ENCODE results near the gene TRIM24. TPM values are rescaled to one million over a fixed set of nuclear protein-coding genes. Genes with fewer than 3 reads are reported as not detected.

TRIM24 gene
- total and polyA plus RNA-seq, 9 donors = 17.0 to 55.6 (median 32.7) TPM

- intact Hi-C loops (cut with DNase I) = loop anchor here in 1 of 4 donors (10.0 kb wide), 1 partner anchor 266 kb away; no protein-coding TSS in a partner anchor
- Histone ChIP-seq H3K27me3 (no peaks in the 10 kb centered on the region), H3K4me3 (no peak overlapping the region), H3K27ac (no peak overlapping the region), H3K9me3 (no peaks in the 10 kb centered on the region), H3K4me1 (ENCODE audit: insufficient read depth) (peaks cover 15% of the 10 kb centered on the region), H3K36me3 (no peaks in the 10 kb centered on the region)
- TF ChIP-seq EP300 (IDR thresholded peaks at IDR 0.05) (no peak), POLR2A (IDR thresholded peaks at IDR 0.05) (no peak)
- TF ChIP-seq, protein P1, sequence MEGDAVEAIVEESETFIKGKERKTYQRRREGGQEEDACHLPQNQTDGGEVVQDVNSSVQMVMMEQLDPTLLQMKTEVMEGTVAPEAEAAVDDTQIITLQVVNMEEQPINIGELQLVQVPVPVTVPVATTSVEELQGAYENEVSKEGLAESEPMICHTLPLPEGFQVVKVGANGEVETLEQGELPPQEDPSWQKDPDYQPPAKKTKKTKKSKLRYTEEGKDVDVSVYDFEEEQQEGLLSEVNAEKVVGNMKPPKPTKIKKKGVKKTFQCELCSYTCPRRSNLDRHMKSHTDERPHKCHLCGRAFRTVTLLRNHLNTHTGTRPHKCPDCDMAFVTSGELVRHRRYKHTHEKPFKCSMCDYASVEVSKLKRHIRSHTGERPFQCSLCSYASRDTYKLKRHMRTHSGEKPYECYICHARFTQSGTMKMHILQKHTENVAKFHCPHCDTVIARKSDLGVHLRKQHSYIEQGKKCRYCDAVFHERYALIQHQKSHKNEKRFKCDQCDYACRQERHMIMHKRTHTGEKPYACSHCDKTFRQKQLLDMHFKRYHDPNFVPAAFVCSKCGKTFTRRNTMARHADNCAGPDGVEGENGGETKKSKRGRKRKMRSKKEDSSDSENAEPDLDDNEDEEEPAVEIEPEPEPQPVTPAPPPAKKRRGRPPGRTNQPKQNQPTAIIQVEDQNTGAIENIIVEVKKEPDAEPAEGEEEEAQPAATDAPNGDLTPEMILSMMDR (IDR thresholded peaks at IDR 0.05) = no peak
- peak; percentile 37 to 62 (median 47) for DNase-seq
- WGBS, 3 donors = 63 to 73% (median 65%) methylated on average over 5 of the region's 5 CpGs
Observed at GRCh38 chr7:138468244-138469123, 8.4 kb downstream of the TRIM24 start.

- Histone ChIP-seq H3K4me3 (no peak overlapping the region), H3K4me1 (ENCODE audit: insufficient read depth) (peaks cover 18% of the 10 kb centered on the region), H3K36me3 (no peaks in the 10 kb centered on the region), H3K27ac (no peak overlapping the region), H3K9me3 (no peaks in the 10 kb centered on the region), H3K27me3 (no peaks in the 10 kb centered on the region)
- DNase-seq = no peak
- WGBS, 3 donors = 92 to 95% (median 93%) methylated on average over 5 of the region's 5 CpGs
- TF ChIP-seq EP300 (IDR thresholded peaks at IDR 0.05) (no peak), POLR2A (IDR thresholded peaks at IDR 0.05) (no peak)
- TF ChIP-seq, protein P1 (IDR thresholded peaks at IDR 0.05) = no peak
- intact Hi-C loops (cut with DNase I) = no loop called here
Observed at GRCh38 chr7:138470391-138471157, 10.5 kb downstream of the TRIM24 start.

- TF ChIP-seq POLR2A (IDR thresholded peaks at IDR 0.05) (no peak), EP300 (IDR thresholded peaks at IDR 0.05) (no peak)
- TF ChIP-seq, protein P1 (IDR thresholded peaks at IDR 0.05) = no peak
- DNase-seq = no peak
- peaks cover 21% of the 10 kb centered on the region for H3K4me1 ChIP-seq (ENCODE audit: insufficient read depth)
- no peaks in the 10 kb centered on the region for H3K27me3 ChIP-seq
- intact Hi-C loops (cut with DNase I) = no loop called here
- H3K4me3 ChIP-seq = no peak overlapping the region
- H3K36me3 ChIP-seq = no peaks in the 10 kb centered on the region
- H3K27ac ChIP-seq = no peak overlapping the region
- WGBS, 3 donors = 91 to 96% (median 93%) methylated on average over 7 of the region's 7 CpGs
- H3K9me3 ChIP-seq = no peaks in the 10 kb centered on the region
Observed at GRCh38 chr7:138472292-138473079, 12.4 kb downstream of the TRIM24 start.

GRCh38 chr7:138475377-138475776 is 15.3 kb downstream of the TRIM24 start:
- H3K4me3 ChIP-seq = no peak overlapping the region
- no peaks in the 10 kb centered on the region for H3K36me3 ChIP-seq
- peaks cover 18% of the 10 kb centered on the region for H3K4me1 ChIP-seq (ENCODE audit: insufficient read depth)
- TF ChIP-seq EP300 (IDR thresholded peaks at IDR 0.05) (no peak), POLR2A (IDR thresholded peaks at IDR 0.05) (no peak)
- TF ChIP-seq, protein P1 (IDR thresholded peaks at IDR 0.05) = no peak
- no peak overlapping the region for H3K27ac ChIP-seq
- no peaks in the 10 kb centered on the region for H3K27me3 ChIP-seq
- DNase-seq = no peak
- no peaks in the 10 kb centered on the region for H3K9me3 ChIP-seq
- WGBS, 3 donors = 72 to 85% (median 72%) methylated on average over 5 of the region's 5 CpGs
- intact Hi-C loops (cut with DNase I) = no loop called here

Measured in ovary (tissue), 9 donors.